ENCODE measurements around the gene PLCH2. TPM values are rescaled to one million over a fixed set of nuclear protein-coding genes. Genes with fewer than 3 reads are reported as not detected.

PLCH2 gene
- total RNA-seq, 1 experiment from 2014 or later, result 7.2 TPM

DNA sequence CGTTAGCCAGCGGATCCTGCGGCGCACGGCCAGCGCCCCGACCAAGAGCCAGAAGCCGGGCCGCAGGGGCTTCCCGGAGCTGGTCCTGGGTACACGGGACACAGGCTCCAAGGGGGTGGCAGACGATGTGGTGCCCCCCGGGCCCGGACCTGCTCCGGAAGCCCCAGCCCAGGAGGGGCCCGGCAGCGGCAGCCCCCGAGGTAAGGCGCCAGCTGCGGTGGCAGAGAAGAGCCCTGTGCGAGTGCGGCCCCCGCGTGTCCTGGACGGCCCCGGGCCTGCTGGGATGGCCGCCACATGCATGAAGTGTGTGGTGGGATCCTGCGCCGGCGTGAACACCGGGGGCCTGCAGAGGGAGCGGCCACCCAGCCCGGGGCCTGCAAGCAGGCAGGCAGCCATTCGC lies 26.1 kb downstream of the PLCH2 start:
- POLR2A ChIA-PET (ENCODE audit: unreplicated experiment), result no interaction called here
- no peaks in the 10 kb centered on the region for H3F3A ChIP-seq (ENCODE audit: low read length, unreplicated experiment)

DNA sequence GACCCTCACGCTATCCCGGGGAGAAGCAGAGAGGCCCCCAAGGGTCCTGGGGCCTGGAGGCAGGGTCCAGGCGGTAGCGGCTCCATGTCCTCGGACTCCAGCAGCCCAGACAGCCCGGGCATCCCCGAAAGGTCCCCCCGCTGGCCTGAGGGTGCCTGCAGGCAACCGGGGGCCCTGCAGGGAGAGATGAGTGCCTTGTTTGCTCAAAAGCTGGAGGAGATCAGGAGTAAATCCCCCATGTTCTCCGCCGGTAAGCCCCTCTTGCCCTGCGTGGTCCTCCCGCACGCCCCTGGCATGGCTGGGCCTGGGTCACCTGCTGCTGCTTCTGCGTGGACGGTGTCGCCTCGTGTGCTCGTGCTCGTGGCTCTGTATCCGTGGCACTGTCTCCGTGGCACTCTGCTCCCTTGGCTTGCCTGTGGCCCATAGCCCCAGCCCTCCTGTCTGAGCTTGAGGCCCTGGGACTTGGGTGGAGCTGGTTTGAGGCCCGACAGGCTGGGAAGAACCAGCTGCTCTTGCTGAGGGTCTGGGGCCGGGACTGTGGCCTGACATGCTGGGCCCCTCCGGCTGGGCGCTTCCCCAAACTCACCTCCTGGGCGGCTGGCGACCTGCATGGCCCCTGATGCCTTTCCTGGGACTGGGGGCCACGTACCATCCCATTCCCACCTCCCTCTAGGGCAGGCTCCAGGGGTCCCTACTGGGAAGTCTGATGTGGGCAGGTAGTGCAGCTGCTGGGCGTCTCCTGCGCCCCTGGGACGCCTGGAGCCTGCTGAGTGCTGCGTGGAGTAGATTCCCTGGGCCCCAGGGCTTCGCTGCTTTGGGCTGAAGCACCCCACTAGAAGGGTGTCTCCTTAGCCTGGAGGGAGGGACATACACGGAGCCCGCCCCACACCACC lies 26.8 kb downstream of the PLCH2 start:
- Histone ChIP-seq H3K9me2 (replicated peaks; ENCODE audit: low read length) (no peaks in the 10 kb centered on the region), H3K27me3 (ENCODE audit: low read length) (no peaks in the 10 kb centered on the region), H3F3A (ENCODE audit: low read length, unreplicated experiment) (no peaks in the 10 kb centered on the region), H4K20me1 (ENCODE audit: low read length) (no peaks in the 10 kb centered on the region), H3K4me3 (ENCODE audit: low read length) (no peak overlapping the region), H3K79me2 (ENCODE audit: low read length) (no peaks in the 10 kb centered on the region), H2AFZ (ENCODE audit: low read length) (no peak overlapping the region), H3K27ac (ENCODE audit: low read length) (no peak overlapping the region), H3K9ac (ENCODE audit: low read length) (no peak overlapping the region), H3K9me3 (ENCODE audit: low read length) (no peaks in the 10 kb centered on the region), H3K36me3 (ENCODE audit: low read depth, low read length) (peaks cover 6% of the 10 kb centered on the region; the same call in 1 of the 2 replicates), H3K4me2 (ENCODE audit: low read length) (no peak overlapping the region), H3K4me1 (ENCODE audit: insufficient read depth, low read length) (peaks cover 10% of the 10 kb centered on the region)
- POLR2A ChIA-PET (ENCODE audit: unreplicated experiment), result no interaction called here
- CTCF ChIA-PET, result no interaction called here
- DNase-seq (no peak), ATAC-seq (no peak)
- BruUV-seq (replicated peaks), result no TSS peak
- intact Hi-C loops (cut with micrococcal nuclease), result no loop called here
- no peak for TF ChIP-seq EZH2 (IDR thresholded peaks at IDR 0.05; ENCODE audit: low read length, unreplicated experiment)
- TF ChIP-seq, protein P1, sequence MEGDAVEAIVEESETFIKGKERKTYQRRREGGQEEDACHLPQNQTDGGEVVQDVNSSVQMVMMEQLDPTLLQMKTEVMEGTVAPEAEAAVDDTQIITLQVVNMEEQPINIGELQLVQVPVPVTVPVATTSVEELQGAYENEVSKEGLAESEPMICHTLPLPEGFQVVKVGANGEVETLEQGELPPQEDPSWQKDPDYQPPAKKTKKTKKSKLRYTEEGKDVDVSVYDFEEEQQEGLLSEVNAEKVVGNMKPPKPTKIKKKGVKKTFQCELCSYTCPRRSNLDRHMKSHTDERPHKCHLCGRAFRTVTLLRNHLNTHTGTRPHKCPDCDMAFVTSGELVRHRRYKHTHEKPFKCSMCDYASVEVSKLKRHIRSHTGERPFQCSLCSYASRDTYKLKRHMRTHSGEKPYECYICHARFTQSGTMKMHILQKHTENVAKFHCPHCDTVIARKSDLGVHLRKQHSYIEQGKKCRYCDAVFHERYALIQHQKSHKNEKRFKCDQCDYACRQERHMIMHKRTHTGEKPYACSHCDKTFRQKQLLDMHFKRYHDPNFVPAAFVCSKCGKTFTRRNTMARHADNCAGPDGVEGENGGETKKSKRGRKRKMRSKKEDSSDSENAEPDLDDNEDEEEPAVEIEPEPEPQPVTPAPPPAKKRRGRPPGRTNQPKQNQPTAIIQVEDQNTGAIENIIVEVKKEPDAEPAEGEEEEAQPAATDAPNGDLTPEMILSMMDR (conservative IDR thresholded peaks at IDR 0.05; ENCODE audit: low read depth, low read length), result no peak
- no peak for TF ChIP-seq EZH2phosphoT487 (IDR thresholded peaks at IDR 0.05; ENCODE audit: borderline replicate concordance, low read length)

More for the DNA sequence above, 26.1 kb downstream of the PLCH2 start:
- Histone ChIP-seq H3K4me1 (ENCODE audit: insufficient read depth, low read length) (peaks cover 10% of the 10 kb centered on the region), H3K9me2 (replicated peaks; ENCODE audit: low read length) (no peaks in the 10 kb centered on the region), H3K27ac (ENCODE audit: low read length) (no peak overlapping the region), H2AFZ (ENCODE audit: low read length) (no peak overlapping the region), H3K36me3 (ENCODE audit: low read depth, low read length) (no peaks in the 10 kb centered on the region; the same call in 1 of the 2 replicates), H3K4me2 (ENCODE audit: low read length) (no peak overlapping the region), H4K20me1 (ENCODE audit: low read length) (no peaks in the 10 kb centered on the region), H3K27me3 (ENCODE audit: low read length) (no peaks in the 10 kb centered on the region), H3K4me3 (ENCODE audit: low read length) (no peak overlapping the region), H3K79me2 (ENCODE audit: low read length) (no peaks in the 10 kb centered on the region), H3K9ac (ENCODE audit: low read length) (no peak overlapping the region), H3K9me3 (ENCODE audit: low read length) (no peaks in the 10 kb centered on the region)
- intact Hi-C loops (cut with micrococcal nuclease), result no loop called here
- BruUV-seq (replicated peaks), result no TSS peak
- DNase-seq (no peak), ATAC-seq (no peak)
- TF ChIP-seq EZH2 (IDR thresholded peaks at IDR 0.05; ENCODE audit: low read length, unreplicated experiment), result no peak
- no peak for TF ChIP-seq EZH2phosphoT487 (IDR thresholded peaks at IDR 0.05; ENCODE audit: borderline replicate concordance, low read length)
- TF ChIP-seq, protein P1 (conservative IDR thresholded peaks at IDR 0.05; ENCODE audit: low read depth, low read length), result no peak
- CTCF ChIA-PET, result no interaction called here

Measured in PC-3 (cell line).